HG03521 (cell line): ENCODE data around the gene KIF7.

Source experiments
- ATAC-seq: cut with Tn5 transposase; IDR thresholded peaks from one replicate; pipeline ENCODE4 v1.9.1; 2021; ENCODE audit warnings: mild to moderate bottlenecking, moderate library complexity; ENCODE audit not compliant: unreplicated experiment

The KIF7 gene

GRCh38 chr15:89649716-89650115 is 5.6 kb downstream of the KIF7 start:
- no peak for ATAC-seq

GRCh38 chr15:89649013-89649625 is 6.1 kb downstream of the KIF7 start:
- ATAC-seq: no peak

- ATAC-seq: no peak
These were observed 6.9 kb downstream of the KIF7 start for GRCh38 chr15:89648106-89649012.

GRCh38 chr15:89647191-89647851 is 7.9 kb downstream of the KIF7 start:
- no peak for ATAC-seq

GRCh38 chr15:89646416-89647141 is 8.7 kb downstream of the KIF7 start:
- ATAC-seq: no peak

- ATAC-seq: no peak
These were observed 9.6 kb downstream of the KIF7 start for GRCh38 chr15:89645680-89646079.

- no peak for ATAC-seq
These were observed 13.2 kb downstream of the KIF7 start for GRCh38 chr15:89642106-89642505.

GRCh38 chr15:89641053-89641452 is 14.2 kb downstream of the KIF7 start:
- no peak for ATAC-seq

GRCh38 chr15:89640245-89640644 is 15.0 kb downstream of the KIF7 start:
- no peak for ATAC-seq

GRCh38 chr15:89633585-89633984 is 21.7 kb downstream of the KIF7 start:
- ATAC-seq: no peak

- no peak for ATAC-seq
These were observed 22.5 kb downstream of the KIF7 start for GRCh38 chr15:89632563-89633430.

GRCh38 chr15:89631902-89632264 is 23.4 kb downstream of the KIF7 start:
- no peak for ATAC-seq

- ATAC-seq: no peak
These were observed 24.0 kb downstream of the KIF7 start for GRCh38 chr15:89630974-89631901.

GRCh38 chr15:89630260-89630659 is 25.0 kb downstream of the KIF7 start:
- no peak for ATAC-seq

- no peak for ATAC-seq
These were observed 25.4 kb downstream of the KIF7 start for GRCh38 chr15:89629829-89630228.

- ATAC-seq: no peak
These were observed 26.2 kb downstream of the KIF7 start for GRCh38 chr15:89628806-89629715.

- ATAC-seq: no peak
These were observed 27.0 kb downstream of the KIF7 start for GRCh38 chr15:89628301-89628700.
